Glutamatergic neuron (in vitro differentiated cells): ENCODE results near the gene BMPER. TPM values are rescaled to one million over a fixed set of nuclear protein-coding genes. Genes with fewer than 3 reads are reported as not detected.

Experiments
- DNase-seq: peaks from one replicate; pipeline ENCODE4 v3.0.0; 2022
- H3K27ac Mint-ChIP-seq: one replicate; pipeline ENCODE4 v1.8.0; 2020; ENCODE audit warnings: mild to moderate bottlenecking, mixed read lengths, inconsistent platforms; ENCODE audit not compliant: unreplicated experiment
- H3K27me3 Mint-ChIP-seq: one replicate; pipeline ENCODE4 v1.8.0; 2020; ENCODE audit warnings: mild to moderate bottlenecking, moderate library complexity, mixed read lengths, inconsistent platforms; ENCODE audit not compliant: unreplicated experiment
- H3K36me3 Mint-ChIP-seq: one replicate; pipeline ENCODE4 v1.8.0; 2020; ENCODE audit warnings: mild to moderate bottlenecking, mixed read lengths, inconsistent platforms; ENCODE audit not compliant: unreplicated experiment
- H3K4me1 Mint-ChIP-seq: one replicate; pipeline ENCODE4 v1.8.0; 2020; ENCODE audit warnings: mild to moderate bottlenecking, low read depth, mixed read lengths, inconsistent platforms; ENCODE audit not compliant: unreplicated experiment
- H3K4me3 Mint-ChIP-seq: one replicate; pipeline ENCODE4 v1.8.0; 2020; ENCODE audit warnings: mild to moderate bottlenecking, mixed read lengths, inconsistent platforms; ENCODE audit not compliant: unreplicated experiment
- H3K9me3 Mint-ChIP-seq: one replicate; pipeline ENCODE4 v1.8.0; 2020; ENCODE audit warnings: mild to moderate bottlenecking, moderate library complexity, mixed read lengths, inconsistent platforms; ENCODE audit not compliant: unreplicated experiment
- CTCF ChIP-seq: fragments of 200-600 bp; sonication (generic); IDR thresholded peaks from one replicate; pipeline ENCODE4 v1.5.0; 2021; ENCODE audit not compliant: partially characterized antibody, unreplicated experiment
- total RNA-seq: library from RNA; stranded (reverse); fragmentation: NEBNext Ultra II Directional; extraction: Animal tissue kit (Norgen Biotek cat#: 25700); gene quantifications from one replicate; pipeline ENCODE4 v1.2.1, GENCODE V29; 2021; ENCODE audit not compliant: unreplicated experiment

BMPER gene
- total RNA-seq, 1 donor from 2014 or later: 16.2 TPM

DNA sequence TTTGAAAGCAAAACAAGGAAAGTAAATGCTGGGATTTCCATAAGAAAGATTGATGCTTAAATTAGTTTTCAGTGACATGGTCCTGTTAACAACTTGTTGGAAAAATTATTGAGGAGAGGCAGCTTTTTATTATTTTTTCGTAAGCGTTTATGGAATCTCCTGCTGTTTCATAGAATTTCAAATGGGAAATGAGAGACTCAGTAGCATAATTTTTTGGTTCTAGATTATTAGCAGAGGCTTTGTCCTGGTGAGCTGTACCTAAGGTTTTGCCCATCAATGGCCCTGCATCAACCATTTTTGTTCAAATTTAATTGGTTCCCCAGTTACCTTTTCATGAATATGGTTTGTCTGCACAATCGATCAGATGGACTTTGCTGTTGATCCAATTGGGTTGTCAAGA lies 205.7 kb downstream of the BMPER start:
- H3K27ac Mint-ChIP-seq: no peak overlapping the region
- DNase-seq: no peak
- peaks cover 10% of the 10 kb centered on the region for H3K36me3 Mint-ChIP-seq
- H3K27me3 Mint-ChIP-seq: no peaks in the 10 kb centered on the region
- H3K4me3 Mint-ChIP-seq: no peak overlapping the region
- no peaks in the 10 kb centered on the region for H3K9me3 Mint-ChIP-seq
- TF ChIP-seq CTCF: no peak
- H3K4me1 Mint-ChIP-seq: peaks cover 15% of the 10 kb centered on the region

DNA sequence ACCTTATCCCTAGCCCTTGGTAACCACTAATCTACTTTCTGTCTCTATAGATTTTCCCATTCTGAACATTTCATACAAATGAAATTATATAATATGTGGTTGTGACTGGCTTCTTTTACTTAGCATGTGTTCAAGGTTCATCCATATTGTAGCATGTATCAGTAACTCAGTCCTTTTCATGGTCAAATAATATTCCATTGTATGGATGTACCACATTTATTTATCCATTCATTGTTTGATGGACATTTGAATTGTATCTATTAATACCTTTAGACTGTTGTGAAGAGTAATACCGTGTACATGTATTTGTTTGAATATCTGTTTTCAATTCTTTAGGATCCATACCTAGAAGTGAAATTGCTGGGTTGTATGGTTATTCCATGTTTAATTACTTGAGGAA lies 210.2 kb downstream of the BMPER start:
- Mint-ChIP-seq H3K27ac (no peak overlapping the region), H3K9me3 (peaks cover 1% of the 10 kb centered on the region), H3K27me3 (no peaks in the 10 kb centered on the region), H3K4me1 (peaks cover 4% of the 10 kb centered on the region), H3K36me3 (peaks cover 10% of the 10 kb centered on the region), H3K4me3 (no peak overlapping the region)
- TF ChIP-seq CTCF: no peak
- no peak for DNase-seq

DNA sequence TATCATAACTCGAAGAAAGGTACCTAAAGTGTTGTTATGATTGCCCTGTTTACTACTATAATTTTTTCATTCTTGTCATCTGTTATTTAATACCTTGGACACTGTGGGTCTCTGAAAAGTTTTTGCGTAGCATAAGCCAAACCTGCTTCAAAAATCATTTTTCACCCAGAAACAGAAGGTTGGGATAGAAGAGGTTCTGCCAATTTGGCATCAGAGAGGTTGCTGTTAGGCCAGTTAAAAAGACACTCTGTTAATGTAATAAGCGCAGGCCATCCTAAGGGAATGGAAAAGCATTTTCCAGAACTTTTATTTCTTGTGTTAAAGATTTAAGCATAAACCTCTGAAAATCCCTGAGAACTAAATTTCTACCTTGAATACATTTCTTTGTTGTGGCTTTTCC lies 212.2 kb downstream of the BMPER start:
- Mint-ChIP-seq H3K4me1 (no peaks in the 10 kb centered on the region), H3K27ac (no peak overlapping the region), H3K4me3 (no peak overlapping the region), H3K9me3 (peaks cover 1% of the 10 kb centered on the region), H3K36me3 (peaks cover 10% of the 10 kb centered on the region), H3K27me3 (peaks cover under 1% of the 10 kb centered on the region)
- no peak for DNase-seq
- no peak for TF ChIP-seq CTCF

DNA sequence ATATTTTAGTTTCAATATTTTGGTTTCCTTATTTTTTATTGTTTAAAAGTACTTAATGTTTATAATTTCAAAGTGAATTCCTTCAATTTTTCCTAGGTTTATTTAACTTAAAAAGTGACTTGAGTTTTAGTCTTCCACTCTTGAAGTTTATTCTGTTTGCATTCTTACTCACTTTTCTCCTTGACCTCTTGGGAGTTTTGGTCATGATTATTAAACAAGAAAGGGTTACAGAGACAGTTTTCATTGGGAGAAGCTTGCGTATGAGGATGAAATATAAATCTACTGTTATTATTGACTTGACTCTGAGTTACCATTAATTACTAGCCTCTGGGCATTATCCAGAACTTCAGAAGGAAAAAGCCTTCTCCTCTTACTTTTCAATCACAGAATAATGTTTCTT lies 216.0 kb downstream of the BMPER start:
- Mint-ChIP-seq H3K36me3 (peaks cover 13% of the 10 kb centered on the region), H3K4me3 (no peak overlapping the region), H3K4me1 (no peaks in the 10 kb centered on the region), H3K27ac (no peak overlapping the region), H3K9me3 (peaks cover 3% of the 10 kb centered on the region), H3K27me3 (peaks cover 2% of the 10 kb centered on the region)
- no peak for TF ChIP-seq CTCF
- DNase-seq: no peak

- H3K4me3 Mint-ChIP-seq: no peak overlapping the region
- H3K27ac Mint-ChIP-seq: no peak overlapping the region
- peaks cover 22% of the 10 kb centered on the region for H3K36me3 Mint-ChIP-seq
- no peak for DNase-seq
- H3K4me1 Mint-ChIP-seq: peaks cover 6% of the 10 kb centered on the region
- peaks cover 2% of the 10 kb centered on the region for H3K27me3 Mint-ChIP-seq
- TF ChIP-seq CTCF: no peak
- peaks cover 3% of the 10 kb centered on the region for H3K9me3 Mint-ChIP-seq
Observed at GRCh38 chr7:34123316-34123715, 218.0 kb downstream of the BMPER start.
